ENCODE measurements around the gene MT2A.

Gene MT2A

DNA sequence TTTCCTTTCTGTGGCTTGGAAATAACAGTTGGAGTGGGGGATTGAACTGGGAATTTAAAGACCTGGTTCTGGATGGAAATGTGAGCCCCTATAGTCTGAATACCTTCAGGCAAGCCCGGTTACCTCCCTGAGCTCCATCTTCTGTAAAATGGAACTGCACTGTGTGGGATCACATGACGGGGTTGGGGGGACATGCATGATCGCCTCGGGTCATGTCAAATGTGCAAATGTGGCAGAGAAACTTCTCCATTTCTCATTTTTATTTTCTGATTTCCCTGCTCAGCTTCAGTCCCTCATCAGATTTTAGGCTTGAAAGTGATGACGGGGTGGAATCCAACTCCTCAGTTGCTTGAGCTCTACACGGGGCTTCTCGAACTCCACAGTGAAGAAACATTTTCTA lies 44.8 kb downstream of the MT2A start:
- no peak overlapping the region for H3K4me3 ChIP-seq
- no peak overlapping the region for H3K27ac ChIP-seq
- no peak for DNase-seq (ENCODE audit: low spot score)
- TF ChIP-seq, protein P1, sequence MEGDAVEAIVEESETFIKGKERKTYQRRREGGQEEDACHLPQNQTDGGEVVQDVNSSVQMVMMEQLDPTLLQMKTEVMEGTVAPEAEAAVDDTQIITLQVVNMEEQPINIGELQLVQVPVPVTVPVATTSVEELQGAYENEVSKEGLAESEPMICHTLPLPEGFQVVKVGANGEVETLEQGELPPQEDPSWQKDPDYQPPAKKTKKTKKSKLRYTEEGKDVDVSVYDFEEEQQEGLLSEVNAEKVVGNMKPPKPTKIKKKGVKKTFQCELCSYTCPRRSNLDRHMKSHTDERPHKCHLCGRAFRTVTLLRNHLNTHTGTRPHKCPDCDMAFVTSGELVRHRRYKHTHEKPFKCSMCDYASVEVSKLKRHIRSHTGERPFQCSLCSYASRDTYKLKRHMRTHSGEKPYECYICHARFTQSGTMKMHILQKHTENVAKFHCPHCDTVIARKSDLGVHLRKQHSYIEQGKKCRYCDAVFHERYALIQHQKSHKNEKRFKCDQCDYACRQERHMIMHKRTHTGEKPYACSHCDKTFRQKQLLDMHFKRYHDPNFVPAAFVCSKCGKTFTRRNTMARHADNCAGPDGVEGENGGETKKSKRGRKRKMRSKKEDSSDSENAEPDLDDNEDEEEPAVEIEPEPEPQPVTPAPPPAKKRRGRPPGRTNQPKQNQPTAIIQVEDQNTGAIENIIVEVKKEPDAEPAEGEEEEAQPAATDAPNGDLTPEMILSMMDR (IDR thresholded peaks at IDR 0.05), result no peak

DNA sequence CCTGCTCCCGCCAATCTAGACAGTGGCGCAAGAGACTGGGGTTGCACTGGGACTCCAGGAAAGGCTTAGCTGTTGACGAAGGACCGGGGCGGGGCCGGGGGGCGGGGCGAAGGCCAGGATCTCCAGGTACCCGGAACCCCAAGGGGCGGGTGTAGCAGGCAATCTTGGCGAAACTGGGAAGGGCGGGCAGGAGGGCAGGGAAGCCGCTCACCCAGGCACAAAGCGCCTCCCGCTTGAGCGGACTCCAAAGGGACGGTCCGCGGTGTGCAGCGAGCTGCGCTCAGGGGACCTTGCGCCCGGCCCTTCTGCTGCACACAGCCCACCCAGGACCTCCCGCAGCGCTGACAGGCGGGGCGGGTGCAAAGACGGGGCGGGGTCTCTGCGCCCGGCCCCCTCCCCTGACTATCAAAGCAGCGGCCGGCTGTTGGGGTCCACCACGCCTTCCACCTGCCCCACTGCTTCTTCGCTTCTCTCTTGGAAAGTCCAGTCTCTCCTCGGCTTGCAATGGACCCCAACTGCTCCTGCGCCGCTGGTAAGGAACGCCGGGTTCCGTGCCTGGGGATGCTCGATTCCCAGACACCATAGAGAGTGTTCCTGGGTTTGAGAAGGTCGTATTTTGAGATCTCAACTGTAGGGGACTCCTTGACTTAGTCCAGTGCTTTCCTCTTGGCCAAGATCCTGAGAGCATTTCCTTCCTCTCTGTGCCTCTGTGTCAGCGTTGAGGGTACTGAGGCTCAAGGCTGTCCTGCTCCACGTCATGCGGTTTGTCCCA lies 49.4 kb downstream of the MT2A start, which contains the start of gene MT1F:
MT1F (plus strand) TSS at position 405 of the 772 bp plus-strand sequence; CDS start at position 505, 100 bp downstream.
- peak within 1 kb of the TSS; percentile 74 for H3K4me3 ChIP-seq
- TF ChIP-seq, protein P1 (IDR thresholded peaks at IDR 0.05), result no peak
- H3K27ac ChIP-seq, result peak within 1 kb of the TSS; percentile 56 to 57
- peak; percentile 83 for DNase-seq (ENCODE audit: low spot score)

DNA sequence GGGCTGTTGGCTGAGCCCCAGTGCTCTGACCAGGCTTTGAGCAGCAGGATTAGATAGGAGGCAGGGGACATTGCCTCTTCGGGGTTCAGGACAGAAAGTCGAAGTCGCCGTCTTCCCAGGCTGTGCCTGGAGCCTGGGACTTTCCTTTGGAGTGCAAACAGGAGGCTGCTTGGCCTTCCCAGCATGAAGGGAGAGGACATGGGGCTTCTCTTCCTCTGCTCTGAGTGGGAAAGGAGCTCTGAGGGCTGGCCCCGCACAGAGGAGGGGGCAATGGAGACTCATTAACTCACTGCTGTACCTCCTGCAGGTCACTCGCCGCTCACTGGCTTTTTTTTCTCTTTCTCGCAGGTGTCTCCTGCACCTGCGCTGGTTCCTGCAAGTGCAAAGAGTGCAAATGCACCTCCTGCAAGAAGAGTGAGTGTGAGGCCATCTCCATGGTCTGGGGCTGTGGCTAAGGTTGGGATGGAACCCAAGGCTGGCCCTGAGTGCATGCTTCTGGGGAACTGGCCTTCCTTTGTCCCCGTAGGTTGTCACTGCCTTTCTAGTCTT lies 50.0 kb downstream of the MT2A start:
- Histone ChIP-seq H3K27ac (peak overlapping the region in 1 of 2 donors; percentile 56), H3K4me3 (peak overlapping the region; percentile 74)
- TF ChIP-seq, protein P1 (IDR thresholded peaks at IDR 0.05), result no peak
- no peak for DNase-seq (ENCODE audit: low spot score)
